Skin of body (tissue), 2 donors: ENCODE measurements around the gene HMGB1. TPM values are rescaled to one million over a fixed set of nuclear protein-coding genes. Genes with fewer than 3 reads are reported as not detected.
"Not testable (repeated sequence)": the region's sequence is repeated elsewhere in the genome, so short reads cannot be mapped to it uniquely, and the experiment has no call there.

ENCODE experiments used
- DNase-seq: peaks from one replicate; lab custom pipeline; 2025; lab: John Stamatoyannopoulos, UW
- total RNA-seq: library from RNA; depleted of rRNA; stranded (reverse); fragments of >200 nt; gene quantifications from one replicate; pipeline ENCODE4 v1.2.3, GENCODE V29; 2014

HMGB1 gene
- total RNA-seq, 1 donor from 2014 or later: 289 TPM

- DNase-seq: no peak
Observed at GRCh38 chr13:30466841-30467252, 1.1 kb upstream of the HMGB1 start.

- peak; percentile 34 for DNase-seq
Observed at GRCh38 chr13:30466358-30466714, 600 bp upstream of the HMGB1 start.

- no peak for DNase-seq
Observed at GRCh38 chr13:30465343-30465592, 468 bp downstream of the HMGB1 start.

GRCh38 chr13:30464496-30465342 is 1.0 kb downstream of the HMGB1 start:
- peak; percentile 88 for DNase-seq

GRCh38 chr13:30463787-30464495 is 1.8 kb downstream of the HMGB1 start:
- DNase-seq: peak; percentile 75

GRCh38 chr13:30461279-30462066 is 4.3 kb downstream of the HMGB1 start:
- DNase-seq: peak; percentile 30

GRCh38 chr13:30457306-30457891 is 8.3 kb downstream of the HMGB1 start:
- no peak for DNase-seq

GRCh38 chr13:30456290-30456689 is 9.4 kb downstream of the HMGB1 start:
- no peak for DNase-seq

GRCh38 chr13:30454991-30455390 is 10.7 kb downstream of the HMGB1 start:
- no peak for DNase-seq

- DNase-seq: no peak
Observed at GRCh38 chr13:30453727-30454126, 12.0 kb downstream of the HMGB1 start.

GRCh38 chr13:30451476-30451875 is 14.3 kb downstream of the HMGB1 start:
- not testable (repeated sequence) for DNase-seq

GRCh38 chr13:30450066-30450465 is 15.7 kb downstream of the HMGB1 start:
- DNase-seq: no peak

- DNase-seq: no peak
Observed at GRCh38 chr13:30448441-30448840, 17.3 kb downstream of the HMGB1 start.

- DNase-seq: no peak
Observed at GRCh38 chr13:30446126-30446500, 19.6 kb downstream of the HMGB1 start.

GRCh38 chr13:30443957-30444404 is 21.8 kb downstream of the HMGB1 start:
- DNase-seq: no peak

GRCh38 chr13:30443491-30443890 is 22.2 kb downstream of the HMGB1 start:
- not testable (repeated sequence) for DNase-seq

GRCh38 chr13:30442926-30443325 is 22.8 kb downstream of the HMGB1 start:
- no peak for DNase-seq

GRCh38 chr13:30440910-30441703 is 24.6 kb downstream of the HMGB1 start:
- no peak for DNase-seq

GRCh38 chr13:30438286-30438685 is 27.4 kb downstream of the HMGB1 start:
- DNase-seq: no peak

- DNase-seq: no peak
Observed at GRCh38 chr13:30437177-30437576, 28.6 kb downstream of the HMGB1 start.

- DNase-seq: peak; percentile 46
Observed at GRCh38 chr13:30435911-30436451, 29.8 kb downstream of the HMGB1 start.
